ENCODE results near the gene F8.

The F8 gene

DNA sequence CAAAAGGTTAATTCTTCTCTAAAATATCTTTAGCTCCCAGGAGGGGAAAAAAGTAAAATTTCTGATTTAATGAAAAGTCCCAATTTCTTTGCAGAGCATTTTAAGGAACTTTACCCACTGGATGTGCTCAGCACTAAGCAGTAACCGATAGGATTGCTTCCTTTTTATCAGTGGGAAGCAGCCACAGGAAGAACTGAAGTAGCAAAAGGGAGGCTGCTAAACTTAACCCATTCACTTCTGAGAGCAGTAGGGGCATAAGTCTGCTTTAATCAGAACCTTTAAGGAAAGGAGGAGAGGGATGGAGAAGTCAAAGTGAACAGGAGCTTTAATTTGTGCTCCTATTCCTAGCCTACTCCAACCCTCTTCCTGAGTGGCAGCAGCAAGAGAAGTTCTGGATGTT lies at the start of gene F8:
F8 (minus strand) TSS at position 139 of the 400 bp plus-strand sequence. CDS start 171 bp downstream, outside the sequence.
- DNase-seq (ENCODE audit: low read depth in 2 of 2): no peak

- no peak for DNase-seq (ENCODE audit: low read depth in 2 of 2)
Measured at GRCh38 chrX:155071694-155072280, 49.3 kb upstream of the F8 start.

DNA sequence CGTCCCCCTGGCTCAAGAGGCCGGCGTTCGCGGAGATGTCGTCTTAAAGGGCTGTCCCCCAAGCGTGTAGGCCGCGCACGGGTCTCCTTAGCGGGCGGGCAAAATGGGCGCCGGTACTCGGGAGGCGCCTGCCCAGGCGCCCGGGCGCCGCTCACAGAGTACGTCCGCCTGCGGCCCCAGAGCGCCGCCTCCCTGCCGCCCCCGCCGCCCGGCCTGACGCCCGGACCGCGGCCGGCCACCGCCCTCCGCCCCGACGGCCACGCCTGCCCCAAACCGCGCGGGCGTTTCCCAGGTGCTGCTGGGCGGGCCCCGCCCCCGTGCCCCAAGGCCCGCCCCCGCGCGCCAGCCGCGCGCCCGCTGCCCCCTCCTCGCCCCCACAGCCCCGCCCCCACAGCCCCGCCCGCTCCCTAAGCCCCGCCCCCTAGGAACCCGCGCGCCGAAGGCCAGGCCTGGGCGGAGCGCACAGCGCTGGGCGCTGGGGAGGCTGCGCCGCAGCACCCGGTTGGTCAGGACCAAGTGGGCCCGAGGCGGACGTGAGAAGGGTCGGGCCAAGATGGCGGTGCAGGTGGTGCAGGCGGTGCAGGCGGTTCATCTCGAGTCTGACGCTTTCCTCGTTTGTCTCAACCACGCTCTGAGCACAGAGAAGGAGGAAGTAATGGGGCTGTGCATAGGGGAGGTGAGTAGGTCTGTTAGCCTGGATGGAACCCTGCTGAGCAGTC lies 48.6 kb upstream of the F8 start, which contains the start of the genes BRCC3, CMC4 and MTCP1:
BRCC3 (plus strand) TSS at position 534 of the 719 bp plus-strand sequence; CDS start at position 554, 20 bp downstream.
CMC4 (minus strand) TSS at position 162 of the 719 bp plus-strand sequence. CDS start 7,113 bp downstream, outside the sequence.
MTCP1 (minus strand) TSS at position 162 of the 719 bp plus-strand sequence. CDS start 5,126 bp downstream, outside the sequence.
- peak; percentile 62 to 66 for DNase-seq (ENCODE audit: low read depth in 2 of 2)

DNA sequence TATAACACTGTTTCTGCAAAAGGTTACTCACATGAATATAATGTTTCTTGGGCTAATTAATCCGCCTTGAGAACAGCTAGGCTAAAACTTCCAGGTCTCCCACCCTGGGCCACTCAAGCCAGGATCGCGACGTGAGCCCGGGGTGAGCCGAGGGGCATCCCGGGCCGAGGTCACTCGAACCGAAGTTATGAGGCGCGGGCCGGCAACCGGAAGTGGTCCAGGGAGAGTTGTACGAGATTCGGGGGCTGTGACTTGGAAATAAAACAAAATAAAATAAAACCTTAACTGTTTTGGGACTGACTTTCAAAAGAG lies 48.1 kb upstream of the F8 start:
- DNase-seq (ENCODE audit: low read depth in 2 of 2): no peak

GRCh38 chrX:155070038-155070437 lies 47.5 kb upstream of the F8 start:
- DNase-seq (ENCODE audit: low read depth in 2 of 2): no peak

- no peak for DNase-seq (ENCODE audit: low read depth in 2 of 2)
Measured at GRCh38 chrX:155069414-155069813, 46.9 kb upstream of the F8 start.

DNA sequence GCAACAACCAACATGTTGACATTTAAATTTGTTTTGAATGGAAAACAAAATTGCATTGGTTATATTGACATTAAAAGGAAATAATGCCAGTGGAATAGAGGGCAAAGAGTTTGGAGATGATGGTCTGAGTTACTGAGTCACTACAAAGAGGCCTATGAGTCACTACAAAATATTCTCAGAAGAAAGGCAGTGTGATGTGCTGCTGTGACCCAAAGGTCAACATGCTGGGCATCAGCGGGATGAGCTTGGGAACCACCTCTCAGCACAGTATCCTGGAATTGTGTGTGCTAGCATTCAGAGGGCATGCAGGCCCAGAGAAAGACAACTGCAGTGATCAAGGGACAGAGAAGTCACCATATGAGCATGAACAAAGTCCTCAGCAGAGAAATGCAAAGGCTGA lies 45.6 kb upstream of the F8 start:
- no peak for DNase-seq (ENCODE audit: low read depth in 2 of 2)

- no peak for DNase-seq (ENCODE audit: low read depth in 2 of 2)
Measured at GRCh38 chrX:155065035-155065734, 42.7 kb upstream of the F8 start.

GRCh38 chrX:155061760-155062159 lies 39.2 kb upstream of the F8 start:
- DNase-seq (ENCODE audit: low read depth in 2 of 2): no peak

GRCh38 chrX:155056877-155057792 lies 34.6 kb upstream of the F8 start:
- DNase-seq (ENCODE audit: low read depth in 2 of 2): peak in 1 of 2 donors; percentile 11

DNA sequence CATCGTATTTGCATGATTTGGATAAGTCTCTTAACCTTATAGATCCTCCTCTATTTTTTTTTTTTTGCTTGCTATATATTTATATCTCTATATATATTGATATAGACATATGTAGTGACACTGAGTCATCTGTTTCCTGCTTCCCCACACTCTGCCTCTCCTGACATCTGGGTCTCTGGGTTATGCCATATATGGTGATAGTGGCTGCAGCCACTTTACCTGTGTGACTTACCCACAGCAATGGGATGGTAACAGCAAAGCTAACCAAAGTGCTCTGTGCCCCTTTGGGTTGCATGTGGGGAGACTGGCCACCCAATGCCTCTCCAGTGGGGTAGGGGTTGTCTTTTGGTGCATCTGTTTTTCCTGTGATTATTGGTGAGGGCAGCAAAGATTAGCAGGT lies 33.9 kb upstream of the F8 start:
- no peak for DNase-seq (ENCODE audit: low read depth in 2 of 2)

DNA sequence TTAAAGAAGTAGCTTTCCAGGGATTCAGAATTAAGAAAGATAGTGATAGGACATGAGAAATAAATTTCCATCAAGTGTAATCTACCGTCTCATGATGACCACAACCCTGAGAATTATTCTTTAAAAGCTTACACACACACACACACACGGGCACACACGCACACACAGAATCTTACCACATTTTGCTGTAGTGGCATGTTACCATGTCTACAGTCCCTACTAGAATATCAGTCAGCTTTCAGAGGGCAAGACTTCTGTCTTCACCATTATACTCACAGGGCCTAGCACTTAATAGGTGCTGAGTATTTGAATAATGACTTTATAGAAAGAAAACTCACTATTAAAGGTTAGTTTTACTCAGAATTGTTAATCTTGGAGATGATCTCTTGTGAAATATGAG lies 33.0 kb upstream of the F8 start:
- no peak for DNase-seq (ENCODE audit: low read depth in 2 of 2)

GRCh38 chrX:155054255-155054654 lies 31.7 kb upstream of the F8 start:
- no peak for DNase-seq (ENCODE audit: low read depth in 2 of 2)

DNA sequence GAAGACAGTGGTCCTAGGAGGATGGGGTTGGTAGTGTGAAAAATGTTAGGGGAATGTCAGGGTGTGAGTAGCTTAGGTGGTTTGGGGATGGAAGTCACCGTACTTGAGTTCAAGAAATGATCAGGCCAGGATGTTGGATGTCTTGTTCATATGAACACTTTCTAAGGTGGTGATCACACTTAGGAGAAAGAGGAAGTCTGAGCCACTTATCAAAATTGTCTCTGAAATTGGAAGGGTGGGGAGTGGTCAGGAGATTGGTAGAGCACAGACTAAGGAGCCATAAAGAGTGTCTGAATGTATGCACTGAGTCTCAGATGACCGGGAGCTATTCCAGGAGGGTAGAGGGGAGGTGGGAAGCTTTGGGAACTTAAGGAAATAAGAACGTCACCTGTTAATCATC lies 31.1 kb upstream of the F8 start:
- no peak for DNase-seq (ENCODE audit: low read depth in 2 of 2)

DNA sequence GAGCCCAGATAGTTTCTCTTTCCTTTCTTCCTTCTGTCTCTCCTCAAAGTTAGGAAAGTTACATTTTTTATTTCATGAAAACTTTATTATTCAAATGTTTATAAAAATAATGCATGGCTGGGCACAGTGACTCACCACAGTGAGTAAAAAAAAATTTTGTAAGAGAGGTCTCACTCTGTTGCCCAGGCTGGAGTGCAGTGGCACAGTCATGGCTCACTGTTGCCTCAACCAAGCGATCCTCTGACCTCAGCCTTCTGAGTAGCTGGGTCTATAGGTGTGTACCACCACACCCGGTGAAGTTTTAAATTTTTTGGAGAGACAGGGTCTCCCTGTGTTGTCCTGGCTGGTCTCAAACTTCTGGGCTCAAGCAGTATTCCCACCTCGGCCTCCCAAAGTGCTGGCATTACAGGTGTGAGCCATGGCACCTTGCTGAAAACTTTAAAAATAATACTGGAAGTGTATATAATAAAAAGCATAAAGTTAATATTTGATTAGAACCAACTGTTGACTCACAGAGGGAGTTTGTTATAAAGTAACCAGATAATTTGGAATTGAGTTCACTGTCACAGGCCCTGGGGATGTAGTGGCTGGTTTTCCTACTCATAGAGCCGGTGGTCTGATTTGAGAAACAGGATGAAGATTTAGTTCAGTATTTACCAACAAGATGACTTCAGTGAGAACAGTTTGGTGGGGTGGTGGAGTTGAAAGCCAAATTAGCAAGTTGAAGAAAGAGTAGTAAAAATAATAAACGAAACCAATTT lies 30.4 kb upstream of the F8 start:
- DNase-seq (ENCODE audit: low read depth in 2 of 2): no peak

GRCh38 chrX:155048977-155049619 lies 26.6 kb upstream of the F8 start:
- DNase-seq (ENCODE audit: low read depth in 2 of 2): peak; percentile 19 to 22

DNA sequence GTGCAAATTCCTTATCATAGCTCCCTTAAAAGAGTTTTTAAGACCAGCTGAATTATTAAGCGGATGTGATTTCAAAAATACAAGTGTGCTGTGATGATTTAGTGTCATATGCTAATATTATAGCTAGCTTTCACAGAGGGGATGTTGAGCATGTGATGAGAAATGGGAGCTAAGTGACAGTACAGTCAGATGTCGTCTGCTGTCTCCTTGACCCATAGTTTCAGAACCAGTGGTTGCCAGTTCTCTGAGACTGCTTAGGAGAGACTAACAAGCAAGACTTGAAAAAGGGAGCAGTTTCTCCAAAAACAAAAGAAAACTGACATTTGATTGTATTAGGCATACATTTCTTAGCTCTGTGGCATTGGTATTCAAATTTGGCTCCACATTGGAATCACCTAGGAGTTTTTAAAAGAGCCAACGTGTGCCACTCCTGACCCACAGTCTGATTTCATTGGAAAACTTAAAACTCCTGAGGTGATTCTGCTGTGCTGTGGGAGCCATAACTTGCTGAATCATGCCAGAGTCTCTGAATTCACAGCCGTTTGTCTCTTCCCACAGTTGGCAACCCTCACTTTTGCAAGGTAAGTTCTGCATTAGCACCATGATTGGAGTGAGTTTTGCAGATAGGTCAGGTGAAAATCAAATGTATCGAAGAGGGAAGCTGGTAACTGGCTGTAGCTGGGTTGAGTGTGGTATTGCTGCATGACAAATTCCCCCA lies 24.4 kb upstream of the F8 start:
- no peak for DNase-seq (ENCODE audit: low read depth in 2 of 2)

DNA sequence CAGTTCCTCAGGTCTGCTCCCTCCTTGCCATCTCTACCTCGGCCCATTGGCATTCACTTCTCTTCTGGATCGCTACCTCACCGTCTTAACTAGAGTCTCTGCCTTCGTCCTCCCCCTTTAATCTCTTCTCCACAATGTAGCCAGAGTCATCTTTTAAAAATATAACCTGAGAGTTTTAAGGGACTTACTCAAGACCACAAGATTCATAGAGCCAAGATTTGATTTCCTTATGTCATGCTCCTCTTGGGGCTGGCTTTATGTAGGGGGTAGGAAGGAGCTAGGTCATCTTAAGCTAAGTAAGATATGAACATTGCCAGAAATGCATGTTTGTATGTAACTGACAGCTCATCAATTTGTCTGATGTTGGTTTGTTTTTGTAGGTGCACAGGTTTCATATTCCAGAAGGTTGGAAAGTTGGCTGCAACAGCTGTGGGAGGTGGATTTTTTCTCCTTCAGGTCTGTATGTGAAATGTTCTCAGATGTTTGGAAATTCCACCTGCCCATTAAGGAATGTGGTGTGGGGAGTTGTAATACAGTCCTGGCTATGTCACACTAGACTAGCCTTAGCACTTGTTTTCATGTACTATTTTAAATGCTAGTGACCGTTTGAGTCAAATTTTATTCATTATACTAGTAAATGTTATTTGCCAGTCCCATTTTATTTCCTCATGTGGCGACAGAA lies 23.7 kb upstream of the F8 start:
- no peak for DNase-seq (ENCODE audit: low read depth in 2 of 2)

GRCh38 chrX:155035688-155036087 lies 13.2 kb upstream of the F8 start:
- no peak for DNase-seq (ENCODE audit: low read depth in 2 of 2)
